CD4-positive, alpha-beta T cell (primary cell): Measurements from ENCODE around the gene IL1RN. TPM values are rescaled to one million over a fixed set of nuclear protein-coding genes. Genes with fewer than 3 reads are reported as not detected.
A peak's percentile ranks its signal among the peaks of the same experiment; 100 is the strongest.

ENCODE experiments used
- ATAC-seq: fragments of 200-7000 bp; cut with Tn5 transposase; one replicate; pipeline ENCODE4 v1.10.0; 2022; ENCODE audit warnings: mild to moderate bottlenecking; ENCODE audit not compliant: poor library complexity
- CTCF ChIA-PET: fragments of 350-600 bp; sonication (Branson Sonifier 250); formaldehyde crosslinking; loops from one replicate; lab custom pipeline; 2021; ENCODE audit warnings: antibody characterized with exemption, inconsistent platforms; lab: Charles Lee
- POLR2A ChIA-PET: fragments of 350-600 bp; sonication (Branson Sonifier 250); formaldehyde crosslinking; loops from one replicate; lab custom pipeline; 2021; ENCODE audit warnings: antibody characterized with exemption, inconsistent platforms; lab: Charles Lee
- DNase-seq, 14 experiments: peaks; one replicate each; pipeline ENCODE4 v3.0.0-alpha.2; 2013 to 2020; ENCODE audit warnings: mixed read lengths in 2 of 14
- H3K27ac ChIP-seq, 2 donors: one replicate each; pipeline versions ENCODE4 v1.5.1 to v1.7.0; 2013; ENCODE audit warnings: low read length in 2 of 2, low read depth in 1 of 2, mild to moderate bottlenecking in 1 of 2
- H3K27me3 ChIP-seq, 2 experiments: 1 replicate in 1 of 2; 2 replicates in 1 of 2; pipeline versions ENCODE4 v1.6.1 to v1.7.0; 2013; ENCODE audit warnings: low read length in 2 of 2, control low read depth in 1 of 2, mild to moderate bottlenecking in 1 of 2, moderate library complexity in 1 of 2; ENCODE audit not compliant: insufficient read depth in 2 of 2, control insufficient read depth in 1 of 2
- H3K36me3 ChIP-seq: one replicate; pipeline ENCODE4 v1.6.1; 2013; ENCODE audit warnings: low read length, control low read depth; ENCODE audit not compliant: insufficient read depth
- H3K4me1 ChIP-seq: one replicate; pipeline ENCODE4 v1.6.1; 2013; ENCODE audit warnings: low read length, control low read depth; ENCODE audit not compliant: insufficient read depth
- H3K4me3 ChIP-seq: one replicate; pipeline ENCODE4 v1.5.1; 2013; ENCODE audit warnings: mild to moderate bottlenecking, low read length, moderate library complexity
- H3K9me3 ChIP-seq, 2 experiments: 1 replicate in 1 of 2; 2 replicates in 1 of 2; pipeline versions ENCODE4 v1.6.1 to v1.7.0; 2013; ENCODE audit warnings: low read length in 2 of 2, mild to moderate bottlenecking in 2 of 2, control low read depth in 1 of 2, moderate library complexity in 1 of 2; ENCODE audit not compliant: control insufficient read depth in 1 of 2, insufficient read depth in 1 of 2
- H3K27ac Mint-ChIP-seq: one replicate; pipeline ENCODE4 v1.8.0; 2020; ENCODE audit warnings: mixed read lengths
- H3K27me3 Mint-ChIP-seq: one replicate; pipeline ENCODE4 v1.8.0; 2021; ENCODE audit warnings: mixed read lengths
- H3K36me3 Mint-ChIP-seq: one replicate; pipeline ENCODE4 v1.8.0; 2021; ENCODE audit warnings: low read depth, mixed read lengths
- H3K4me1 Mint-ChIP-seq: one replicate; pipeline ENCODE4 v1.8.0; 2021; ENCODE audit warnings: low read depth, mixed read lengths
- H3K4me3 Mint-ChIP-seq: one replicate; pipeline ENCODE4 v1.8.0; 2020; ENCODE audit warnings: mild to moderate bottlenecking, mixed read lengths
- H3K9me3 Mint-ChIP-seq: one replicate; pipeline ENCODE4 v1.8.0; 2020; ENCODE audit warnings: mixed read lengths
- intact Hi-C, 2 experiments: fragments of 100-400 bp; cut with DNase I in 1 of 2; cut with micrococcal nuclease in 1 of 2; formaldehyde crosslinking; loops; one replicate each; pipeline versions ENCODE4 v1.15.1 to v1.9.0; 2023 to 2025; cut with DNase I, micrococcal nuclease
- total RNA-seq, 174 experiments: library from RNA in 2 of 174; stranded (reverse) in 2 of 174; gene quantifications; one replicate each; pipeline ENCODE4 v1.2.3 and lab custom pipeline; 2021 to 2026
- TF ChIP-seq, protein P1 (sequence below): fragments of 200-600 bp; IDR thresholded peaks from one replicate; pipeline ENCODE4 v1.8.0; 2022; ENCODE audit warnings: antibody characterized with exemption, mild to moderate bottlenecking

IL1RN gene
- total RNA-seq, 2 experiments from 2014 or later = 0.31 to 0.58 TPM

DNA sequence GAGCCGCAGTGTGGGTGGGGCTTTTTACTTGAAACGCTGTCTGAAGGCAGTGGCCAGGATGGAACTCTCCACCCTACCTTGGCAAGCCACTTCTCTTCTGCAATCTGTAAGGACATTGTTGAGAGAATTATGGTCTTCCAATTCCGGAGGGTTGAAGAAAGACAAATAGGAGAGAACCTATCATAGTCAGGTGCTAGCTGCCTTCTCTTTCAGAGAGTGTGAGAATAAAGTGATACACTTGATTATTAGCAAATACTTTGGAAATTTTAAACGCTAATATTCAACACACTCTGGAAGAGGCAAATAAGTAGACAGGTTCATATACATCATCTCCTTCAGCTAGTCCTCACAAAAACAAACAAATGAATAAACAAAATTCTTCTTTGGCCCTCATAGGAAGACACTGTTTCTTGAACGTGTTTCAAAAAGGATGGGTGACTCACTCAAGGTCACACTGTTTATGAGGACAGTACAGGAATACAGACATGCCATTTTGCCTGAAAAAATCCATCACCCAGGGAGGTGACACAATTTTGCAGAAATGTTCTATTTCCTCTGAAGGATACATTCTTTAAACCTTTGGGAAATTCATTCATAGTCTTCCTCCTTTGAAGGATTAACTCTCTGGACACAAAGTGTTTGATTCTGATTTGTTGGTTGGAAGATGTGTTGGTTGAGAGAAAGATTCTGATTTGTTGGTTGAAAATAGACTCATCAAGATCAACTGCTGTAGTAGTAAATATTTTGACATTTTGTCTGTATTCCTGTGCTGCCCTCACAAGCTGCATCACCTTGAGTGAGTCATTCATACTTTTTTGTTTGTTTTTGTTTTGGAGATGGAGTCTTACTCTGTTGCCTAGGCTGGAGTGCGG, 2.2 kb upstream of the IL1RN start:
- Mint-ChIP-seq H3K27ac (no peak overlapping the region), H3K4me3 (no peak overlapping the region)

DNA sequence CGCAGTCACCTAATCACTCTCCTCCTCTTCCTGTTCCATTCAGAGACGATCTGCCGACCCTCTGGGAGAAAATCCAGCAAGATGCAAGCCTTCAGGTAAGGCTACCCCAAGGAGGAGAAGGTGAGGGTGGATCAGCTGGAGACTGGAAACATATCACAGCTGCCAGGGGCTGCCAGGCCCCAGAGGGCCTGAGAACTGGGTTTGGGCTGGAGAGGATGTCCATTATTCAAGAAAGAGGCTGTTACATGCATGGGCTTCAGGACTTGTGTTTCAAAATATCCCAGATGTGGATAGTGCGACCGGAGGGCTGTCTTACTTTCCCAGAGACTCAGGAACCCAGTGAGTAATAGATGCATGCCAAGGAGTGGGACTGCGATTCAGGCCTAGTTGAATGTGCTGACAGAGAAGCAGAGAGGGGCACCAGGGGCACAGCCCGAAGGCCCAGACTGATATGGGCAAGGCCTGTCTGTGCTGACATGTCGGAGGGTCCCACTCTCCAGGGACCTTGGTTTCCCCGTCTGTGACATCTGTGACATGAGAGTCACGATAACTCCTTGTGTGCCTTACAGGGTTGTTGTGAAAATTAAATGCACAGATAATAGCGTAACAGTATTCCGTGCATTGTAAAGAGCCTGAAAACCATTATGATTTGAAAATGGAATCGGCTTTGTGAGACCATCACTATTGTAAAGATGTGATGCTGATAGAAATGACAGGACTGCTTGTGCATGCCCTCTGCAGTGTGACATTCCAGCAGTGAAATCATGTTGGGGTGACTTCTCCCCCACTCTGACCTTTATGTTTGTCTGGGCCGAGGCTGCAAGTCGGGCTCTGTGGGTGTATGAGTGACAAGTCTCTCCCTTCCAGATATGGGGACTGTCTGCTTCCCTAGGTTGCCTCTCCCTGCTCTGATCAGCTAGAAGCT, 510 bp downstream of the IL1RN start:
- Histone ChIP-seq H3K36me3 (no peaks in the 10 kb centered on the region), H3K4me1 (peaks cover 10% of the 10 kb centered on the region), H3K27ac (no peak overlapping the region), H3K27me3 (no peaks in the 10 kb centered on the region), H3K4me3 (peak overlapping the region; percentile 34), H3K9me3 (no peaks in the 10 kb centered on the region)
- H3K27ac Mint-ChIP-seq = no peak overlapping the region
- no peak overlapping the region for H3K4me3 Mint-ChIP-seq
- peaks cover 21% of the 10 kb centered on the region for H3K27me3 Mint-ChIP-seq
- H3K9me3 Mint-ChIP-seq = no peaks in the 10 kb centered on the region
- ATAC-seq (no peak), DNase-seq (no peak)
- ChIA-PET CTCF (no interaction called here), POLR2A (no interaction called here)
- no peaks in the 10 kb centered on the region for H3K36me3 Mint-ChIP-seq
- intact Hi-C loops = loop anchor here in 1 of 2 experiments (2.0 kb wide), 1 partner anchor 77 kb away; no protein-coding TSS in a partner anchor
- no peaks in the 10 kb centered on the region for H3K4me1 Mint-ChIP-seq
- TF ChIP-seq, protein P1, sequence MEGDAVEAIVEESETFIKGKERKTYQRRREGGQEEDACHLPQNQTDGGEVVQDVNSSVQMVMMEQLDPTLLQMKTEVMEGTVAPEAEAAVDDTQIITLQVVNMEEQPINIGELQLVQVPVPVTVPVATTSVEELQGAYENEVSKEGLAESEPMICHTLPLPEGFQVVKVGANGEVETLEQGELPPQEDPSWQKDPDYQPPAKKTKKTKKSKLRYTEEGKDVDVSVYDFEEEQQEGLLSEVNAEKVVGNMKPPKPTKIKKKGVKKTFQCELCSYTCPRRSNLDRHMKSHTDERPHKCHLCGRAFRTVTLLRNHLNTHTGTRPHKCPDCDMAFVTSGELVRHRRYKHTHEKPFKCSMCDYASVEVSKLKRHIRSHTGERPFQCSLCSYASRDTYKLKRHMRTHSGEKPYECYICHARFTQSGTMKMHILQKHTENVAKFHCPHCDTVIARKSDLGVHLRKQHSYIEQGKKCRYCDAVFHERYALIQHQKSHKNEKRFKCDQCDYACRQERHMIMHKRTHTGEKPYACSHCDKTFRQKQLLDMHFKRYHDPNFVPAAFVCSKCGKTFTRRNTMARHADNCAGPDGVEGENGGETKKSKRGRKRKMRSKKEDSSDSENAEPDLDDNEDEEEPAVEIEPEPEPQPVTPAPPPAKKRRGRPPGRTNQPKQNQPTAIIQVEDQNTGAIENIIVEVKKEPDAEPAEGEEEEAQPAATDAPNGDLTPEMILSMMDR = no peak

More for the DNA sequence above, 2.2 kb upstream of the IL1RN start:
- no peak for ATAC-seq
- DNase-seq = peak in 1 of 14 experiments; percentile 34
- ChIA-PET CTCF (no interaction called here), POLR2A (no interaction called here)
- H3K36me3 ChIP-seq = no peaks in the 10 kb centered on the region
- H3K27ac ChIP-seq = no peak overlapping the region
- H3K4me1 Mint-ChIP-seq = no peaks in the 10 kb centered on the region
- no peaks in the 10 kb centered on the region for H3K9me3 Mint-ChIP-seq
- H3K4me1 ChIP-seq = peaks cover 10% of the 10 kb centered on the region
- no peaks in the 10 kb centered on the region for H3K36me3 Mint-ChIP-seq
- H3K4me3 ChIP-seq = no peak overlapping the region
- H3K27me3 Mint-ChIP-seq = peaks cover 21% of the 10 kb centered on the region
- TF ChIP-seq, protein P1 = no peak
- H3K27me3 ChIP-seq = no peaks in the 10 kb centered on the region
- no peaks in the 10 kb centered on the region for H3K9me3 ChIP-seq
- intact Hi-C loops = no loop called here

- ChIA-PET POLR2A (no interaction called here), CTCF (interaction anchor here (1.5 kb wide), 1 partner anchor 9 kb away, joined by 5 read pairs; no protein-coding TSS in a partner anchor)
- no peaks in the 10 kb centered on the region for H3K36me3 Mint-ChIP-seq
- DNase-seq = no peak
- no peaks in the 10 kb centered on the region for H3K9me3 Mint-ChIP-seq
- H3K36me3 ChIP-seq = no peaks in the 10 kb centered on the region
- no peak overlapping the region for H3K27ac Mint-ChIP-seq
- H3K27me3 ChIP-seq = no peaks in the 10 kb centered on the region
- no peak overlapping the region for H3K4me3 Mint-ChIP-seq
- H3K27me3 Mint-ChIP-seq = peaks cover 8% of the 10 kb centered on the region
- peaks cover 3% of the 10 kb centered on the region for H3K4me1 ChIP-seq
- TF ChIP-seq, protein P1 = no peak
- intact Hi-C loops = loop anchor here in 1 of 2 experiments (2.0 to 10.0 kb wide), 2 partner anchors 79 to 145 kb away; no protein-coding TSS in a partner anchor
- H3K9me3 ChIP-seq = no peaks in the 10 kb centered on the region
- no peak overlapping the region for H3K27ac ChIP-seq
- H3K4me1 Mint-ChIP-seq = peaks cover 6% of the 10 kb centered on the region
- no peak overlapping the region for H3K4me3 ChIP-seq
- no peak for ATAC-seq
These were observed 2.2 kb downstream of the IL1RN start for GRCh38 chr2:113129519-113130078.
